Hepatocyte (in vitro differentiated cells): ENCODE results near the gene STAB2.

ENCODE experiments used
- EZH2 ChIP-seq: fragments of 200-600 bp; sonication (generic); IDR thresholded peaks from 2 replicates; pipeline ENCODE4 v1.6.1; 2016; ENCODE audit warnings: antibody characterized with exemption, mild to moderate bottlenecking, borderline replicate concordance
- TF ChIP-seq, protein P1 (sequence below): fragments of 200-600 bp; sonication (generic); IDR thresholded peaks from 2 replicates; pipeline ENCODE4 v1.5.1; 2016; ENCODE audit warnings: antibody characterized with exemption, mild to moderate bottlenecking; ENCODE audit not compliant: poor library complexity

DNA sequence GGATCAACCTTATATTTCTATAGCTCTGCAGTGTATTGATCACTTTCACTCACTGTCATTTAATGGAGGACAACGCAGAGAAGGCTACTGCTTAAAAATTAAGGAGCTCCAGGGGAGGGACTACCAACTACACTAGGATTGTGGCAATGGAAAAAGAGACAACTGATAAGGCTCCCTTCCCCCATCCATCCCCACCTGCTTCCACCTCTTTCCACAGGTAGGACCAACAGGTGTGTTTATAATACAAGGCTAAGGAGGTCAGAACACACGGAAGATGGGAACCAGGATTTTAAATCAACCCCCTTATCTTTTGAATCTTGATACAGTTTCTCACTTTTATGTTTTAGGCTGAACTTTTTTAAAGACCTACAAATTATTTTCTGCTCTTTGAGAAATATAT lies 90.8 kb downstream of the STAB2 start:
- TF ChIP-seq, protein P1, sequence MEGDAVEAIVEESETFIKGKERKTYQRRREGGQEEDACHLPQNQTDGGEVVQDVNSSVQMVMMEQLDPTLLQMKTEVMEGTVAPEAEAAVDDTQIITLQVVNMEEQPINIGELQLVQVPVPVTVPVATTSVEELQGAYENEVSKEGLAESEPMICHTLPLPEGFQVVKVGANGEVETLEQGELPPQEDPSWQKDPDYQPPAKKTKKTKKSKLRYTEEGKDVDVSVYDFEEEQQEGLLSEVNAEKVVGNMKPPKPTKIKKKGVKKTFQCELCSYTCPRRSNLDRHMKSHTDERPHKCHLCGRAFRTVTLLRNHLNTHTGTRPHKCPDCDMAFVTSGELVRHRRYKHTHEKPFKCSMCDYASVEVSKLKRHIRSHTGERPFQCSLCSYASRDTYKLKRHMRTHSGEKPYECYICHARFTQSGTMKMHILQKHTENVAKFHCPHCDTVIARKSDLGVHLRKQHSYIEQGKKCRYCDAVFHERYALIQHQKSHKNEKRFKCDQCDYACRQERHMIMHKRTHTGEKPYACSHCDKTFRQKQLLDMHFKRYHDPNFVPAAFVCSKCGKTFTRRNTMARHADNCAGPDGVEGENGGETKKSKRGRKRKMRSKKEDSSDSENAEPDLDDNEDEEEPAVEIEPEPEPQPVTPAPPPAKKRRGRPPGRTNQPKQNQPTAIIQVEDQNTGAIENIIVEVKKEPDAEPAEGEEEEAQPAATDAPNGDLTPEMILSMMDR, result no peak
- TF ChIP-seq EZH2, result no peak
